Measurements from ENCODE around the gene C16orf96.

The C16orf96 gene

GRCh38 chr16:4618645-4619418 is 62.7 kb downstream of the C16orf96 start:
- peak in 1 of 2 experiments; percentile 40 for DNase-seq

- DNase-seq, result no peak
These were observed 67.5 kb downstream of the C16orf96 start for GRCh38 chr16:4623593-4623992.

DNA sequence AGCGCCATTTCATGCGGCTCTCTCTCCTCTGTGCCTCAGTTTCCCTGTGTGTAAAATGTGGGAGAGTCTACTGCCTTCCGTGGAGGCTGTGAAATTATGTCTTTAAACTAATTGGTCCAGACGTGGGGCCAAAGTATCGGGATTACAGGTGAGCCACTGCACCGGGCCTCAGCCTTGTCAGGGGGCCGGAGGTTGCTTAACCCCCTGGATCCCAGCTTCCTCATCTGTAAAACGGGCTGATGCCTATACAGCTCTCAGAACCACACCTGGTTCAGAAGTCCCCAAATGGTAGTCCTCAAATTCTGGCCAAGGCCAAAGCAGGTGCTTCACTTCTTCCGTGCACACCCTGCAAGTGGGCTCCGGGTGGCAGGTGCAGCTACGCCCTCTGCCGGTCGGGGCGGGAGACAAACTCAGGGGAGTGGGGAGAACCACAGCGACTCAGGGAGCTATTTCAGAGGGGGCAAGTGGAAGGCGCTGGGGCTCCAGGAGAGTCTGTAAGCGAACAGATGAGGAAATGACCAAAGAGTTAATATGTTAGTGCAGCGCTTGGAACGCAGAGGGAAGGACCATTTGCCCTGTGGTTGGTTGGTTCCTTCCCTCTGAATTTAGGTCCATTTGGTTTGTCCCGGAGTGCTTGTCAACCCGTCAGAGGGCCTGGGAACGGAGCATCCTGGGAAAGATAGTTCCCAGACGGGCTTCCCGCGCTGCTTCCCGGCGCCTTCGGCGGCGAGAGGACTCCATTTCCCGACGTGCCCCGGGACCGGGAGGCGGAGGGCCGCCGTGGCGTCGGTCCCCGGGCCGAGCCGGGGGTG is 68.1 kb downstream of the C16orf96 start, which contains the start of gene MGRN1:
MGRN1 (plus strand) TSS at position 812 of the 812 bp plus-strand sequence. CDS start 135 bp downstream, outside the sequence.
- DNase-seq, result peak; percentile 93 to 96

GRCh38 chr16:4624827-4625559 is 68.9 kb downstream of the C16orf96 start:
- DNase-seq, result peak in 1 of 2 experiments; percentile 31

DNA sequence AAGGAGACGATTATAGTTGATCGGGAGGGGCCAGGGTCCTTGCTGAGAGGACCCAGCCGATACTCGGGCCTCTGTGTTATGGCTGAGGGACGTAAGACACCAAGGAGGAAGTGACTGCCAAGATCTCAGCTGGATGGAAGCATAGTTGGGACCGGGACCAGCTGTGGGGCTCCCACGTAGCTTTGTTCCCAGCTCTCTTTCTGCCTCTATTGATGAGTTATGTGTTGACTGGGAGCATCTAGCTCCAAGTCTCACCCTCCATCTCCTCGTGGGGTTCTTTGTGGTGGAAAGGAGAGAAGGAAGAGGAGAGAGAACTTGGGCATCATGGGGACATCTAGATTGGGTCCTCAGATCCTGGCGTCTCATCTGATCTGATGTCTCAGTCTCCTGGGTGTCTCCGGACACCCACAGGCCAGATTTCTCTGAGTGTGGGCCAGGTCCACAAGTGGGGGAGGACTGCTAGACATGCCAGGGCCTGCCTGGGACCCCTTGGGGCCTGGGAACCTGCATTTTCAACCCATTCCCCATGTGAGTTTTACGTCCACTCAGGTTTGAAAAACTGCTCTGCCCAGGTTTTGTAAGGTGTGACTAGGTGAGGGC is 69.5 kb downstream of the C16orf96 start:
- DNase-seq, result no peak

DNA sequence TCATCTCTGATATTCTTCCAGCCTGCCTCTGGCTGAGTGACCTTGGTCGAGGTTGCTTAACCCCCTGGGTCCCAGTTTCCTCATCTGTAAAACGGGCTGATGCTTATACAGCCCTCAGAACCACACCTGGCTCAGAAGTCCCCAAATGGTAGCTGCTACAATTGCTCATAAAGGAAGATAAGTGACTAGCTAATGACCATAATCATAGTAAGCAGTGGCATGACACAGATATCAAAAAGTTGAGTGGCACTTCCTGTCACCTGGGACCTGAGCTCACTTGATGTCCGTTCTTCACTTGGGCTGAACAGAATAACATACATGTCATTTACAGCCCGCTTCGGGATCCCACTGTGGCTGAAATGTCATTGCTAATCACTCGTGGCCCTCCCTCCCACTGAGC is 70.3 kb downstream of the C16orf96 start:
- DNase-seq, result no peak

- no peak for DNase-seq
These were observed 72.1 kb downstream of the C16orf96 start for GRCh38 chr16:4628283-4628682.

DNA sequence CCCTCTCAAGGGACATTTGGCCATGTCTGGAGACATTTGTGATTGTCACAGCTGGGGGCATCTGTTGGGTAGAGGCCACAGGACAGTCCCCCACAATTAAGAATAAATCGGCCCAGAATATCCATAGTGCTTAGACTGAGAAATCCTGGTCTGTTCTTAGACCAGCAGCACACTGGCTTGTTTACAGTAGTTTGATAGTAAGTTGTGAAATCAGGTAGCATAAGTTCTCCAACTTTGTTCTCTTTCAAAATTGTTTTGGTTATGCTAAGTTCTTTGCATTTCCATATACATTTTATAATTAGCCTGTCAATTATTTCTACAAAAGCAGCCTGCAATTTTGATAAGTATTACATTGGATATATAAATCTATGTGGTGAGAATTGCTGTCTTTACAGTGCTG is 75.3 kb downstream of the C16orf96 start:
- DNase-seq, result no peak

DNA sequence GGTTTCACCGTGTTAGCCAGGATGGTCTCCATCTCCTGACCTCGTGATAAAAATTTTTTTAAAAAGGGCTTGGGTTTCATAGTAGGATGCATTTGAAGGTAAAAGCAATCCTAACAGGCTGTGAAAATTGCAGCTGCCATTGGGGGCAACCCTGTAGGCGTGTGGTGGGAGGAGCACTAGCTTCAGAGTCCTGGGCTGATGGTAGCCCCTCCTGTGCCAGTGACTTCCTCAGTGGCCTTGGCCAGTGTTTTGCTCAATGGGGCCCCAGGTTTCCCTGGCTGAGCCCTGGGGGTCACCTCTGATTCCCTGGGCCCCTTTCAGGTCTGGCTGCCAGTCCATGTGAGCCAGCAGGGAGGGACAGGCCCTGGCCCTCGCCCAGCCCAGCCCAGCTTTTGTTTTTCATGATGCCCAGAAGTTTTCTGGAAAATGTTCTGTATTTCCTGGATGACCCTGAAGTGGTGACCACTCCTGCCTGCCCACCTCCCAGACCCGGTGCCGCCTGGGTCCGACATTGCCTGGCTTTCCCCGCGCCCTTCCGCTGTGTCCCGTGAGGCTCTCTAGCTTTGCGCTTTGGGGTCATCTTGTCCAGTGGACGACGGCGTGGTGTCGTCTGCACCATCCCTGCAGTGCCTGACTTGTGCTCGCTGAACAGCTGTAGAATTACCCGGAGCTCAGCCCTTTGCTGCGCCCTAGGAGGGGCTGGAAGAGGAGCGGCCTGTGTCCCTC is 77.9 kb downstream of the C16orf96 start:
- no peak for DNase-seq

DNA sequence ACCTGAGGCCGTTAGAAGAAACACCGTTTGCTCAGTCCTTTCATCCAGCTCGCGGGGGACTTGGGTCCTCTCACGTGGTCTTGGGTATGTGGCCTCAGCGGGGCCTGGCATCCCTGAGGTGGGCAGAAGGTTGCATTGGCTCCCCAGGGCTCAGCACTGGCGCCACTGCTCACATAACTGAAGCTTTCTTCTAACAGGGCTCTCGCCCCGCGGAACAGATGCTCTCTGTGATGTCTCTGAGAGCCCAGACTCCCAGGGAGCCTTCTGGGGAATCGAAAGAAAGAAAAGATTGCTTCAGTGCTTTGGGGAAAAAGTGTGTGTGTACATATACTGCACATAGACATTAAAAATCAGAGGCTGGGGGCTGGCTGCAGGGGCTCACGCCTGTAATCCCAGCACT is 78.6 kb downstream of the C16orf96 start:
- DNase-seq, result no peak

- DNase-seq, result no peak
These were observed 80.1 kb downstream of the C16orf96 start for GRCh38 chr16:4636196-4636595.

DNA sequence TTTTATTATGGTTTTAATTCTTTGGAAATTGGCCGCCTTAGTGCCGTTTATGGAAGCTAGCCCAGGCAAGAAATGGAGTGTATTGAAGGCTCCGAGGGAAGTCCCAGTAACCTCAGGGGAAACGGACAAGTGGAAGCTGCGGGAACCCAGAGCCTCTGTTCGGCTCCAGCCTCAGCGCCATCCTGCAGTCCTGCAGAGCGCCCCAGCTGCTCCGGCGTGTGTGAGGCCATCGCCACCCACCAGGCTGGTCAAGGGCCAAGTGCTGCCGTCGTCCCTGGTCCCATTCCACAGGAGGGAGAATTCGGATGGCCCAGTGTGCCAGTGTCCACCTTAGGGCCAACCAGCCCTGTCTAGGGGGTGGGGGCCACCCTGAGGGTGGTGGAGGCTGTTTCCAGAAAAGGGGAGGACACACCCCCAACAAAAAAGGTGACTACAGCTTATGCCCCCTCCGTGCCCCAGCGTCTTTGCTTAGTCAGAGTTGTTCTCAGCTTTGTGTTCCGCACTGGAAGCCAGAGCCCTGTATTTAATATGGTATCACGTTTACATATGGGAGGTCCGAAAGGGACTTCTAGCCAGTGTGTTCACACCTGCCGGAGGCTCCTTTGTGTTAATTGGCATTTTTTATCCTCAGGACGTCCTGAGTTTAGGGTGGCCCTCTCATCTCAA is 81.5 kb downstream of the C16orf96 start:
- DNase-seq, result no peak

DNA sequence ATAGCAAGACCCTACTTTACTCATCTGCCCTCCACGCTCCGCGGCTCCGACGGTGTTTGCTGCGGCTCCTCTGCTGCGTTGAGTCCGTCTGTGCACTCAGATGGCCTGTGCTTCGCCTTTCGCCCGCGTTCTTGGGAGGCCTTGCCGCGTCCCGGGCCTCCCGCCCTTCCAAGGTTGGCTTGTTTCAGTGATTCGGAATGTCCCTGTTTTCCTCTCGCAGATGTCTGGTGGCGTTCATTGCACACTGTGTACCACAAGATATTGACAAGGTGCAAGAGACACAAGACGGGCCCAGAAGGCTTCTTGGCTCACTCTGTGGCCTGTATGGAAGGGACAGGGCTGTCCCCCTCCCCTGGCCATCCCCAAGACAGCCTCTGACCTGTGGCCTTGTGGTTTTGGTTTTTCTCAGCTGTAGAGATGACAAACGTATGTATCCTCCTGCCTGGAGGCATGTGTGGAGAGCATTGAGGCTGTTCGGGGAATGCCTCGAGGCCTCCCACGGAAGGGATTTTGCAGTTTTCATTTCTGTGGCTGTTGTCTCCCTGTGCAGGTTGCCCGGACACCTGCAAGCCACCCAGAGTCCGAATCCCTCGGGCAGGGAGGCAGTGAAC is 83.9 kb downstream of the C16orf96 start:
- no peak for DNase-seq

- no peak for DNase-seq
These were observed 84.6 kb downstream of the C16orf96 start for GRCh38 chr16:4640572-4641305.

- DNase-seq, result no peak
These were observed 85.2 kb downstream of the C16orf96 start for GRCh38 chr16:4641306-4641687.

DNA sequence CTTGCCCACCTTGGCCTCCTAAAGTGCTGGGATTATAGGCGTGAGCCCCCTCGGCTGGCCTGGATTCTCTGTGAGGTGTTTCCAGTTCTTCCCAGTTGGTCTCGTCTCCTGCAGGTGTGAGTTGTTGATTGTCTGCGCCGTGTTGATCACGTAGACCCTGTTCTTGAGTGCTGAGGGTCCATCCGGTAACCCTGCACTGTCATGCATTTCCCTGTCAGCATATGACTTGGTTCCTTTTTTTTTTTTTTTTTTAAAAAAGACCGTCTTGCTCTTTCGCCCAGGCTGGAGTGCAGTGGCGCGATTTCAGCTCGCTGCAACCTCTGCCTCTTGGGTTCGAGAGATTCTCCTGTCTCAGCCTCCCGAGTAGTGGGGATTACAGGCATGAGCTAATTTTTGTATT is 85.8 kb downstream of the C16orf96 start:
- DNase-seq, result no peak

GRCh38 chr16:4646773-4647643 is 90.9 kb downstream of the C16orf96 start:
- no peak for DNase-seq

GRCh38 chr16:4647644-4647980 is 91.5 kb downstream of the C16orf96 start:
- DNase-seq, result no peak

- no peak for DNase-seq
These were observed 92.8 kb downstream of the C16orf96 start for GRCh38 chr16:4648917-4649316.

All from SHP77 (cell line).